ENCODE results near the gene SH3GL3. TPM values are rescaled to one million over a fixed set of nuclear protein-coding genes. Genes with fewer than 3 reads are reported as not detected.
A peak's percentile ranks its signal among the peaks of the same experiment; 100 is the strongest.

SH3GL3 gene
- total and polyA plus RNA-seq, 2 of the 13 experiments (the other 11 are each of a cell fraction or from before 2014, with no cell fraction given): not detected

- TF ChIP-seq, protein P1, sequence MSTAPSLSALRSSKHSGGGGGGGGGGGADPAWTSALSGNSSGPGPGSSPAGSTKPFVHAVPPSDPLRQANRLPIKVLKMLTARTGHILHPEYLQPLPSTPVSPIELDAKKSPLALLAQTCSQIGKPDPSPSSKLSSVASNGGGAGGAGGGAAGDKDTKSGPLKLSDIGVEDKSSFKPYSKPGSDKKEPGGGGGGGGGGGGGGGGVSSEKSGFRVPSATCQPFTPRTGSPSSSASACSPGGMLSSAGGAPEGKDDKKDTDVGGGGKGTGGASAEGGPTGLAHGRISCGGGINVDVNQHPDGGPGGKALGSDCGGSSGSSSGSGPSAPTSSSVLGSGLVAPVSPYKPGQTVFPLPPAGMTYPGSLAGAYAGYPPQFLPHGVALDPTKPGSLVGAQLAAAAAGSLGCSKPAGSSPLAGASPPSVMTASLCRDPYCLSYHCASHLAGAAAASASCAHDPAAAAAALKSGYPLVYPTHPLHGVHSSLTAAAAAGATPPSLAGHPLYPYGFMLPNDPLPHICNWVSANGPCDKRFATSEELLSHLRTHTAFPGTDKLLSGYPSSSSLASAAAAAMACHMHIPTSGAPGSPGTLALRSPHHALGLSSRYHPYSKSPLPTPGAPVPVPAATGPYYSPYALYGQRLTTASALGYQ (CRISPR knock-in tag; IDR thresholded peaks at IDR 0.05): no peak
Observed at GRCh38 chr15:83653288-83653638, 206.1 kb downstream of the SH3GL3 start (continued).

GRCh38 chr15:83653639-83654378 lies 206.7 kb downstream of the SH3GL3 start, which contains the start of gene ADAMTSL3:
Gene ADAMTSL3 (plus strand): TSS chr15:83654123. CDS start chr15:83655762, 1,639 bp downstream.
- BruUV-seq (replicated peaks): no TSS peak
- peak; percentile 55 for ATAC-seq
- no peak within 1 kb of the TSS for H3K4me3 ChIP-seq (replicated peaks in 1 of 3; ENCODE audit: insufficient read depth in 1 of 3, low read depth in 2 of 3, low read length in 3 of 3)
- no peak within 1 kb of the TSS for H3K4me2 ChIP-seq (ENCODE audit: low read depth, low read length)
- intact Hi-C loops (cut with micrococcal nuclease; ENCODE audit: unreplicated experiment): no loop called here
- H3K27ac ChIP-seq (ENCODE audit: extremely low read length, insufficient read depth, low read length): no peak within 1 kb of the TSS
- peaks cover 32% of the 10 kb centered on the region for H3K4me1 ChIP-seq (ENCODE audit: insufficient read depth, low read length)
- no peak within 1 kb of the TSS for H2AFZ ChIP-seq (ENCODE audit: low read length)
- no peaks in the 10 kb centered on the region for H3K79me2 ChIP-seq (ENCODE audit: insufficient read depth, low read length)
- no peak for FAIRE-seq
- no peaks in the 10 kb centered on the region for H4K20me1 ChIP-seq (ENCODE audit: insufficient read depth, low read length)
- no peak within 1 kb of the TSS for H3K9ac ChIP-seq (ENCODE audit: insufficient read depth, low read depth, low read length)
- H3K27me3 ChIP-seq (ENCODE audit: control insufficient read depth in 1 of 2, insufficient read depth in 2 of 2, low read length in 2 of 2): peaks cover 0 to 18% of the 10 kb centered on the region in 2 experiments; a peak in 4 of 5 replicates
- no peak for DNase-seq (ENCODE audit: low spot score)
- in situ Hi-C loops (cut with HindIII; ENCODE audit: extremely low pct_ligation_motif_present, low pct_unique_long_range_greater_than_20kb): no loop called here
- no peaks in the 10 kb centered on the region for H3K36me3 ChIP-seq (replicated peaks in 1 of 2; ENCODE audit: control insufficient read depth in 1 of 2, insufficient read depth in 2 of 2, low read length in 2 of 2)
- WGBS (ENCODE audit: low lambda C conversion rate): 44% methylated on average over 12 of the region's 105 CpGs
- H3K9me3 ChIP-seq (ENCODE audit: low read length): no peaks in the 10 kb centered on the region
- no peak for TF ChIP-seq CENPT (CRISPR knock-in tag; IDR thresholded peaks at IDR 0.05; ENCODE audit: low read depth)
- peak; percentile 27 for TF ChIP-seq HNRNPK (IDR thresholded peaks at IDR 0.05; ENCODE audit: low read depth, low read length, poor library complexity, severe bottlenecking)
- POLR2A ChIA-PET: no interaction called here
- CTCF ChIA-PET (ENCODE audit: low intra/inter-chr PET ratio, low total read pairs): no interaction called here

Data from HepG2 (cell line).